ENCODE measurements around the gene IFITM2. TPM values are rescaled to one million over a fixed set of nuclear protein-coding genes. Genes with fewer than 3 reads are reported as not detected.

IFITM2 gene
- total and polyA plus RNA-seq, 4 donors = 8.5 to 1,441 (median 404) TPM

Small RNA genes lying within 50 kb of the gene (small RNA-seq; reads per million reads assigned to genes)
- gene AC136475.6 = not detected

Other genes starting within 250 kb of the IFITM2 start
- gene SCGB1C1, start 114.7 kb upstream of the IFITM2 start, total RNA-seq = not detected
- gene SCGB1C1, start 114.7 kb upstream of the IFITM2 start, polyA plus RNA-seq = not detected
- gene BET1L, start 100.4 kb upstream of the IFITM2 start, total RNA-seq = 10 to 100 TPM in 1 of 2 donors, 1 to 10 TPM in 1; 7.6 to 23.3 TPM
- 10 to 100 TPM; 23.5 to 32.6 TPM for gene BET1L, start 100.4 kb upstream of the IFITM2 start, polyA plus RNA-seq
- 10 to 100 TPM; 36.7 to 49.6 TPM for gene RIC8A, start 100.1 kb upstream of the IFITM2 start, total RNA-seq
- gene RIC8A, start 100.1 kb upstream of the IFITM2 start, polyA plus RNA-seq = 10 to 100 TPM; 12.5 to 32.4 TPM
- gene SIRT3, start 71.5 kb upstream of the IFITM2 start, total RNA-seq = 10 to 100 TPM in 1 of 2 donors, 1 to 10 TPM in 1; 9.9 to 13.7 TPM
- 10 to 100 TPM; 15.4 to 17.1 TPM for gene SIRT3, start 71.5 kb upstream of the IFITM2 start, polyA plus RNA-seq
- 10 to 100 TPM; 50.8 to 56.7 TPM for gene PSMD13, start 70.8 kb upstream of the IFITM2 start, total RNA-seq
- gene PSMD13, start 70.8 kb upstream of the IFITM2 start, polyA plus RNA-seq = 10 to 100 TPM; 48.8 to 54.7 TPM
- gene NLRP6, start 29.4 kb upstream of the IFITM2 start, total RNA-seq = 1 to 10 TPM in 1 of 2 donors, under 1 TPM in 1; 0.05 to 5.7 TPM
- gene NLRP6, start 29.4 kb upstream of the IFITM2 start, polyA plus RNA-seq = 1 to 10 TPM in 1 of 2 donors, under 1 TPM in 1; 0.80 to 1.1 TPM
- gene PGGHG, start 18.7 kb upstream of the IFITM2 start, total RNA-seq = 10 to 100 TPM in 1 of 2 donors, 1 to 10 TPM in 1; 1.3 to 11.4 TPM
- 1 to 10 TPM; 5.4 to 9.6 TPM for gene PGGHG, start 18.7 kb upstream of the IFITM2 start, polyA plus RNA-seq
- not detected for gene IFITM5, start 8.3 kb upstream of the IFITM2 start, total RNA-seq
- not detected for gene IFITM5, start 8.3 kb upstream of the IFITM2 start, polyA plus RNA-seq
- gene IFITM1, start 6.2 kb downstream of the IFITM2 start, total RNA-seq = 10 to 100 TPM; 12.6 to 37.4 TPM
- gene IFITM1, start 6.2 kb downstream of the IFITM2 start, polyA plus RNA-seq = 100 to 1,000 TPM in 1 of 2 donors, 10 to 100 TPM in 1; 96.0 to 113 TPM
- gene IFITM3, start 13.0 kb downstream of the IFITM2 start, total RNA-seq = 100 to 1,000 TPM in 1 of 2 donors, 10 to 100 TPM in 1; 48.6 to 105 TPM
- 1,000 to 10,000 TPM; 2,070 to 2,255 TPM for gene IFITM3, start 13.0 kb downstream of the IFITM2 start, polyA plus RNA-seq
- gene B4GALNT4, start 61.7 kb downstream of the IFITM2 start, total RNA-seq = under 1 TPM; 0.42 TPM
- gene B4GALNT4, start 61.7 kb downstream of the IFITM2 start, polyA plus RNA-seq = under 1 TPM in 1 of 2 donors, not detected in 1; 0.15 TPM
- under 1 TPM; 0.25 to 0.37 TPM for gene PKP3, start 86.4 kb downstream of the IFITM2 start, total RNA-seq
- under 1 TPM in 1 of 2 donors, not detected in 1; 0.08 TPM for gene PKP3, start 86.4 kb downstream of the IFITM2 start, polyA plus RNA-seq
- 10 to 100 TPM; 12.4 to 46.7 TPM for gene SIGIRR, start 107.2 kb downstream of the IFITM2 start, total RNA-seq
- gene SIGIRR, start 107.2 kb downstream of the IFITM2 start, polyA plus RNA-seq = 10 to 100 TPM; 70.6 to 87.7 TPM
- gene ANO9, start 134.2 kb downstream of the IFITM2 start, total RNA-seq = under 1 TPM; 0.37 to 0.75 TPM
- gene ANO9, start 134.2 kb downstream of the IFITM2 start, polyA plus RNA-seq = under 1 TPM; 0.20 to 0.42 TPM
- 10 to 100 TPM; 12.0 to 15.6 TPM for gene PTDSS2, start 142.5 kb downstream of the IFITM2 start, total RNA-seq
- 1 to 10 TPM; 5.1 to 8.4 TPM for gene PTDSS2, start 142.5 kb downstream of the IFITM2 start, polyA plus RNA-seq
- 10 to 100 TPM; 68.5 to 77.8 TPM for gene RNH1, start 199.4 kb downstream of the IFITM2 start, total RNA-seq
- gene RNH1, start 199.4 kb downstream of the IFITM2 start, polyA plus RNA-seq = 10 to 100 TPM; 75.7 to 99.1 TPM
- gene HRAS, start 227.8 kb downstream of the IFITM2 start, total RNA-seq = 1 to 10 TPM; 4.7 to 8.6 TPM
- gene HRAS, start 227.8 kb downstream of the IFITM2 start, polyA plus RNA-seq = 10 to 100 TPM; 13.2 to 17.4 TPM
- gene LRRC56, start 229.7 kb downstream of the IFITM2 start, total RNA-seq = under 1 TPM; 0.17 to 0.23 TPM
- gene LRRC56, start 229.7 kb downstream of the IFITM2 start, polyA plus RNA-seq = under 1 TPM; 0.08 to 0.46 TPM

All from liver (tissue), 5 donors.